ENCODE measurements around the gene WDR64. TPM values are rescaled to one million over a fixed set of nuclear protein-coding genes. Genes with fewer than 3 reads are reported as not detected.
"Not testable (repeated sequence)": the region's sequence is repeated elsewhere in the genome, so short reads cannot be mapped to it uniquely, and the experiment has no call there.

The WDR64 gene
- polyA plus RNA-seq, 4 donors, result 0.09 TPM; not detected in 3

DNA sequence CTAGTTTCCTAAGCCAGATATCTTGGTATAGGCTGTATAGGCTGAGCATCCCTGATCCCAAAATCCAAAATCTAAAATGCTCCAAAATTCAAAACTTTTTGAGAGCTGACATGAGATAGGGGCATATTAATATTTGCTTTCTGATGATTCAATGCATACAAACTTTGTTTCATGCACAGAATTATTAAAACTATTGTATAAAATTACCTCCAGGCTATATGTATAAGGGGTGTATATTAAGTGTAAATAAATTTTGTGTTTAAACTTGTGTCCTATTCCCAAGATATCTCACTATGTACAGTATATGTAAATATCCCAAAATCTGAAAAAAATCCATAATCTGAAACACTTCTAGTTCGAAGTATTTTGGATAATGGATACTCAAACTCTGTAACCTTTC lies 2.6 kb downstream of the WDR64 start:
- FAIRE-seq, result no peak
- H3K9me3 ChIP-seq (ENCODE audit: control insufficient read depth in 2 of 2, insufficient read depth in 1 of 2, low read depth in 1 of 2, low read length in 1 of 2), result peaks cover 0 to 2% of the 10 kb centered on the region in 2 donors
- 55 to 83% (median 70%) methylated on average over 1 of the region's 1 CpG for WGBS, 3 donors

DNA sequence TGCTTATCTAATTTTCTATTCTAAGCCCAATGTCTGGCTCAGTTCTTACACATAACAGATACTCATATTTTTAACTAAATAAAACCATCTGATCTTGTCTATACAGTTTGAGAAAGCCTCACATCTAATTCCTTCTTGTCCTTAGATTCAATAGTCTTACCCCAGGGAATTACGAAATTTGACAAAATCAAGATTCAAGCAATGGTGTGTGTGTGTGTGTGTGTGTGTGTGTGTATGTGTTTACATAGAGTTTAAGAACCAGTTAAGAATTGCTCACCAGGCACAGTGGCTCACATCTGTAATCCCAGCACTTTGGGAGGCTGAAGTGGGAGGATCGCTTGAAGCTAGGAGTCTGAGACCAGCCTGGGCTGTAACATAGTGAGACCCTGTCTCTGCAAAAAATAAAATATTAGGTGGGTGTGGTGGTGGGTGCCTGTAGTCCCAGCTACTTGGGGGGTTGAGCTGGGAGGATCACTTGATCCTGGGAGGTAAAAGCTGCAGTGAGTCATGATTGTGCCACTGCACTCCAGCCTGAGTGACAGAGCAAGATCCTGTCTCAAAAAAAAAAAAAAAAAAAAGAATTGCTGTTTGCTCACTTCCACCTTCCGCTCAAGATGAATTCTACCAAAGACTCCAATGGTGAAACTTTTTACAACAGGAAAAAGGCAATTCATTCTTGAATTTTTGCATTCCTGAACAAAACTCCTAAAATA lies 6.2 kb downstream of the WDR64 start:
- no peak for FAIRE-seq
- no peaks in the 10 kb centered on the region for H3K4me1 ChIP-seq (ENCODE audit: control insufficient read depth in 3 of 3, insufficient read depth in 2 of 3, low read depth in 1 of 3, low read length in 2 of 3)
- 89 to 91% (median 90%) methylated on average over 3 of the region's 3 CpGs for WGBS, 3 donors

More for the DNA sequence above, 2.6 kb downstream of the WDR64 start:
- Histone ChIP-seq H3K27ac (ENCODE audit: low read depth in 1 of 3, low read length in 2 of 3) (no peak overlapping the region), H3K4me3 (ENCODE audit: low read depth in 1 of 3, low read length in 3 of 3) (no peak overlapping the region), H3K36me3 (ENCODE audit: control insufficient read depth in 3 of 3, insufficient read depth in 2 of 3, low read depth in 1 of 3, low read length in 3 of 3) (no peaks in the 10 kb centered on the region), H3K27me3 (ENCODE audit: control insufficient read depth in 3 of 3, insufficient read depth in 3 of 3, low read length in 3 of 3) (no peaks in the 10 kb centered on the region), H3K4me1 (ENCODE audit: control insufficient read depth in 3 of 3, insufficient read depth in 2 of 3, low read depth in 1 of 3, low read length in 2 of 3) (no peaks in the 10 kb centered on the region)
- no peak for DNase-seq

DNA sequence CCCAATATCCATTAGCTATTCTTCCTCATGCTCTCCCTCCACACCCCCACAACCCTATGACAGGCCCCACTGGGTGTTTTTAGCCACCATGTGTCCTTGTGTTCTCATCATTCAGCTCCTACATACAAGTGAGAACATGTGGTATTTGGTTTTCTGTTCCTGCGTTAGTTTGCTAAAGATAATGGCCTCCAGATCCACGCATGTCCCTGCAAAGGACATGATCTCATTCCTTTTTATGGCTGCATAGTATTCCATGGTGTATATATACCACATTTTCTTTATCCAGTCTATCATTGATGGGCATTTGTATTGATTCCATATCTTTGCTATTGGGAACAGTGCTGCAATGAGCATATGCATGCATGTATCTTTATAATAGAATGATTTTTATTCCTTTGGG lies 6.9 kb downstream of the WDR64 start:
- not testable (repeated sequence) for H3K27me3 ChIP-seq (ENCODE audit: control insufficient read depth in 3 of 3, insufficient read depth in 3 of 3, low read length in 3 of 3); H3K27ac ChIP-seq (ENCODE audit: low read depth in 1 of 3, low read length in 2 of 3); H3K36me3 ChIP-seq (ENCODE audit: control insufficient read depth in 3 of 3, insufficient read depth in 2 of 3, low read depth in 1 of 3, low read length in 3 of 3); DNase-seq; H3K9me3 ChIP-seq (ENCODE audit: control insufficient read depth in 2 of 2, insufficient read depth in 1 of 2, low read depth in 1 of 2, low read length in 1 of 2); H3K4me3 ChIP-seq (ENCODE audit: low read depth in 1 of 3, low read length in 3 of 3); H3K4me1 ChIP-seq (ENCODE audit: control insufficient read depth in 3 of 3, insufficient read depth in 2 of 3, low read depth in 1 of 3, low read length in 2 of 3); FAIRE-seq
- WGBS, 3 donors, result 91 to 92% (median 91%) methylated on average over 2 of the region's 2 CpGs

More for the DNA sequence above, 6.2 kb downstream of the WDR64 start:
- H3K27ac ChIP-seq (ENCODE audit: low read depth in 1 of 3, low read length in 2 of 3), result no peak overlapping the region
- no peaks in the 10 kb centered on the region for H3K36me3 ChIP-seq (ENCODE audit: control insufficient read depth in 3 of 3, insufficient read depth in 2 of 3, low read depth in 1 of 3, low read length in 3 of 3)
- peaks cover 0 to 2% of the 10 kb centered on the region in 2 donors for H3K9me3 ChIP-seq (ENCODE audit: control insufficient read depth in 2 of 2, insufficient read depth in 1 of 2, low read depth in 1 of 2, low read length in 1 of 2)
- H3K4me3 ChIP-seq (ENCODE audit: low read depth in 1 of 3, low read length in 3 of 3), result no peak overlapping the region
- DNase-seq, result no peak
- H3K27me3 ChIP-seq (ENCODE audit: control insufficient read depth in 3 of 3, insufficient read depth in 3 of 3, low read length in 3 of 3), result no peaks in the 10 kb centered on the region

DNA sequence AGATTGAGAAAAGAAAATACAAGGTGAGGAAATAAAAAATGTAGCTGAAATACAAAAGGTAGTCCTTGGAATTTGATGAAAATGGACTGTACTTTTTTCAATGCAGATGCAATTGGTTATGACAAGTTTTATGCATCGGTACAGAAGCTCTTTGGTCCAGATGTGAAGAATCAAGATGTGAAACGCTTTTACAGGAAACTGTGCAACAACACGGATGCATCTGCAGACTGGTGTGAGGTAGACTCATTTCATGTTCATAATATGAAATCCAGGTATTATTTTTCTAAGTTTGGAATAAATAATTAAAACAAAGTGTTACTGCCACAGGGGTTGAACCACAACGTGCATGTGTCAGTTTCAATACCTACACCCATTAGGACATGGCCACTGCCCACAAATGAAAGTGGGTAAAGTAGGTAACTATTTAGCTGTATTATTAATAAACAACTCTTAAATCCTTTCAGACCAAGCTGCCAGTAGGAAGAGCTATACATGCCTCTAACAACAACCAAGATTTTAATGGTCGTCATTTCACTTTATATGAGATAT lies 8.4 kb downstream of the WDR64 start:
- Histone ChIP-seq H3K27ac (ENCODE audit: low read depth in 1 of 3, low read length in 2 of 3) (no peak overlapping the region), H3K4me1 (ENCODE audit: control insufficient read depth in 3 of 3, insufficient read depth in 2 of 3, low read depth in 1 of 3, low read length in 2 of 3) (no peaks in the 10 kb centered on the region), H3K4me3 (ENCODE audit: low read depth in 1 of 3, low read length in 3 of 3) (no peak overlapping the region), H3K9me3 (ENCODE audit: control insufficient read depth in 2 of 2, insufficient read depth in 1 of 2, low read depth in 1 of 2, low read length in 1 of 2) (peaks cover 0 to 2% of the 10 kb centered on the region in 2 donors), H3K36me3 (ENCODE audit: control insufficient read depth in 3 of 3, insufficient read depth in 2 of 3, low read depth in 1 of 3, low read length in 3 of 3) (no peaks in the 10 kb centered on the region), H3K27me3 (ENCODE audit: control insufficient read depth in 3 of 3, insufficient read depth in 3 of 3, low read length in 3 of 3) (no peaks in the 10 kb centered on the region)
- 81 to 92% (median 89%) methylated on average over 5 of the region's 5 CpGs for WGBS, 3 donors
- FAIRE-seq, result no peak
- DNase-seq, result no peak

DNA sequence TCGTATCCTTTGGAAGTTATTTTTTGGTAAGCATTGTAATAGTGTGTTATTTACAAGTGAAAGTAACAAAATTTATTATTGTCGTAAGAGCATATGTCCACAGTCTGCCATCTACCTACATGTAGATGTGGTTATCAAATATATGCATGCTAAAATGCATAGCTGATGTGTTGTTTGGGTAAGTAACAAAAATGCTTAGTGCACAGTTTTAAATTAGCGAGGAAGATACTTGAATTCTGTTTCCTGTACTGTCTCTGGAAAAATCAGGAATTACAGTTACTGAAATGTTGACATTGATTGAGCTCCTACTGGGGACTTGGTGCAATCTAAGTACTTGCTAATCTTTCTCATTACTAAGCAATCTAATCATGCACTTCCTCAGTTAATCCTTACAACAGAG lies 14.3 kb downstream of the WDR64 start:
- no peak overlapping the region for H3K4me3 ChIP-seq (ENCODE audit: low read depth in 1 of 3, low read length in 3 of 3)
- H3K27ac ChIP-seq (ENCODE audit: low read depth in 1 of 3, low read length in 2 of 3), result no peak overlapping the region
- no peaks in the 10 kb centered on the region for H3K27me3 ChIP-seq (ENCODE audit: control insufficient read depth in 3 of 3, insufficient read depth in 3 of 3, low read length in 3 of 3)
- 86 to 92% (median 87%) methylated on average over 3 of the region's 3 CpGs for WGBS, 3 donors
- no peak for FAIRE-seq
- no peak for DNase-seq
- no peaks in the 10 kb centered on the region for H3K36me3 ChIP-seq (ENCODE audit: control insufficient read depth in 3 of 3, insufficient read depth in 2 of 3, low read depth in 1 of 3, low read length in 3 of 3)
- H3K4me1 ChIP-seq (ENCODE audit: control insufficient read depth in 3 of 3, insufficient read depth in 2 of 3, low read depth in 1 of 3, low read length in 2 of 3), result no peaks in the 10 kb centered on the region
- no peaks in the 10 kb centered on the region for H3K9me3 ChIP-seq (ENCODE audit: control insufficient read depth in 2 of 2, insufficient read depth in 1 of 2, low read depth in 1 of 2, low read length in 1 of 2)

DNA sequence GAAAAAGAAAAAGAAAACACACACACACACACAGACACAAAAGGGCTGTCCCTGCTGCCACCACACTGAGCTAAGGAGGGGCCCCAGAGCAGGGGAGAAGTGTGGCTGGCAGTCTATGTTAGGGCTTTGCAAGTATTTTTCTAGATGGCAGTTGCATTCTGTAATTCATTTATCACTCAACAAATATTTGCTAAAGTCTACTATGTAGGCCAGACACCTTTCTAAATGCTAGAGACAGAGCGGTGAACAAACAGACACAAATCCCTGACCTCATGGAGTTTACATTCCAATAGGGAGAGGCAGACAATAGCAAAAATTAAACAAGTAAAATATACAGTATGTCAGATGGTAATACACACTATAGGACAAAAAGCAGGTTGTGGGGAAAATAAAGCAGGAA lies 20.2 kb downstream of the WDR64 start:
- no peak overlapping the region for H3K4me3 ChIP-seq (ENCODE audit: low read depth in 1 of 3, low read length in 3 of 3)
- H3K4me1 ChIP-seq (ENCODE audit: control insufficient read depth in 3 of 3, insufficient read depth in 2 of 3, low read depth in 1 of 3, low read length in 2 of 3), result no peaks in the 10 kb centered on the region
- H3K36me3 ChIP-seq (ENCODE audit: control insufficient read depth in 3 of 3, insufficient read depth in 2 of 3, low read depth in 1 of 3, low read length in 3 of 3), result no peaks in the 10 kb centered on the region
- no peaks in the 10 kb centered on the region for H3K9me3 ChIP-seq (ENCODE audit: control insufficient read depth in 2 of 2, insufficient read depth in 1 of 2, low read depth in 1 of 2, low read length in 1 of 2)
- peaks cover 0 to 3% (median 0%) of the 10 kb centered on the region in 3 donors for H3K27me3 ChIP-seq (ENCODE audit: control insufficient read depth in 3 of 3, insufficient read depth in 3 of 3, low read length in 3 of 3)
- H3K27ac ChIP-seq (ENCODE audit: low read depth in 1 of 3, low read length in 2 of 3), result no peak overlapping the region
- DNase-seq (no peak), FAIRE-seq (no peak)
- 48 to 66% (median 53%) methylated on average over 1 of the region's 1 CpG for WGBS, 3 donors

DNA sequence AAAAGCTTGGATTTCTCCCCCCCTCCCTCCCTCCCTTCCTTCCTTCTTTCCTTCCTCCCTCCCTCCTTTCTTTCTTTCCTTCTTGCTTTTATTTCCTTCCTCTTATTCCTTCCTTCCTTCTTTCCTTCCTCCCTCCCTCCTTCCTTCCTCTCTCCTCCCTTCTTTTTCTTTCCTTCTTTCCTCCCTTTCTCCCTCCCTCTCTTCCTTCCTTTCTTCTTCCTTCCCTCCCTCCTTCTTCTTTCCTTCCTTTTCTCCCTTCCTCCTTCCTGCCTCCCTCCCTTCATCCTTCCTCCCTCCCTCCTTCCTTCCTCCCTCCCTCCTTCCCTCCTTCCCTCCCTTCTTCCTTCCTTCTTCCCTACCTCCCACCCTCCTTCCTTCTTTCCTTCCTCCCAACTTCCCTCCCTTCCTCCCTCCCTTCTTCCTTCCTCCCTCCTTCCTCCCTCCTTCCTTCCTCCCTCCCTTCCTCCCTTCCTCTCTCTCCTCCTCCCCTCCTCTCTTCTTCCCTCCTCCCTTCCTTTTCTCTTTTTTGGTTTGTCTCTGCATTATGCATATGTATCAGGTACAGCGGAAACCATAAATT lies 22.8 kb downstream of the WDR64 start:
- Histone ChIP-seq H3K36me3 (ENCODE audit: control insufficient read depth in 3 of 3, insufficient read depth in 2 of 3, low read depth in 1 of 3, low read length in 3 of 3) (no peaks in the 10 kb centered on the region), H3K9me3 (ENCODE audit: control insufficient read depth in 2 of 2, insufficient read depth in 1 of 2, low read depth in 1 of 2, low read length in 1 of 2) (no peaks in the 10 kb centered on the region), H3K27ac (ENCODE audit: low read depth in 1 of 3, low read length in 2 of 3) (no peak overlapping the region), H3K4me1 (ENCODE audit: control insufficient read depth in 3 of 3, insufficient read depth in 2 of 3, low read depth in 1 of 3, low read length in 2 of 3) (no peaks in the 10 kb centered on the region), H3K27me3 (ENCODE audit: control insufficient read depth in 3 of 3, insufficient read depth in 3 of 3, low read length in 3 of 3) (peaks cover 0 to 3% (median 0%) of the 10 kb centered on the region in 3 donors), H3K4me3 (ENCODE audit: low read depth in 1 of 3, low read length in 3 of 3) (no peak overlapping the region)
- DNase-seq, result no peak
- no peak for FAIRE-seq
- WGBS, 3 donors, result 96 to 98% (median 97%) methylated on average over 1 of the region's 1 CpG

DNA sequence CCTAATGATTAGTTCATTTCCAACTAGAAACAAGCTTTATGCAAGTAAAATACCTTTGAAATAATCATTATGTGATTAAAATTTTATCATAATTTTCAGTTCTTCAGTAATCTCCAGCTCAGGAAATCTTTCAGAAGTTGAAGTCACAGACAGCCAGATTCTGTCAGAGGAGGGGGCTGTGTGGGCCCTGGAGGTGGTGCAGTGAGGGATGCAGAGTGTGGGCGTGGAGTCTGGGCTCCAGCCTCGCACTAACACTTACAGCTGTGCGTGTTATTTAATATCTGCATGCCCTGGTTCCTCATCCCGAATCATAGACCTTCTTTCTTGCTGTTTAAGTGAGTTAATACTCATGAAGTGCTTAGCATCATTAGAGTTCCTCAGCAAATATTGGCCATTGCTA lies 23.9 kb downstream of the WDR64 start:
- no peak overlapping the region for H3K27ac ChIP-seq (ENCODE audit: low read depth in 1 of 3, low read length in 2 of 3)
- WGBS, 3 donors, result 68 to 75% (median 69%) methylated on average over 4 of the region's 4 CpGs
- no peaks in the 10 kb centered on the region for H3K4me1 ChIP-seq (ENCODE audit: control insufficient read depth in 3 of 3, insufficient read depth in 2 of 3, low read depth in 1 of 3, low read length in 2 of 3)
- H3K27me3 ChIP-seq (ENCODE audit: control insufficient read depth in 3 of 3, insufficient read depth in 3 of 3, low read length in 3 of 3), result peaks cover 0 to 3% (median 0%) of the 10 kb centered on the region in 3 donors
- H3K36me3 ChIP-seq (ENCODE audit: control insufficient read depth in 3 of 3, insufficient read depth in 2 of 3, low read depth in 1 of 3, low read length in 3 of 3), result no peaks in the 10 kb centered on the region
- H3K9me3 ChIP-seq (ENCODE audit: control insufficient read depth in 2 of 2, insufficient read depth in 1 of 2, low read depth in 1 of 2, low read length in 1 of 2), result no peaks in the 10 kb centered on the region
- DNase-seq (no peak), FAIRE-seq (no peak)
- no peak overlapping the region for H3K4me3 ChIP-seq (ENCODE audit: low read depth in 1 of 3, low read length in 3 of 3)
